Astrocyte (in vitro differentiated cells and primary cell): ENCODE data around the gene TRIB2.

Experiments used
- CTCF ChIP-seq: IDR thresholded peaks from 2 replicates; pipeline ENCODE4 v1.5.1; 2011; ENCODE audit warnings: low read depth, mild to moderate bottlenecking, inconsistent platforms, low read length, moderate library complexity; ENCODE audit not compliant: insufficient read depth
- EZH2 ChIP-seq: IDR thresholded peaks from 2 replicates; pipeline ENCODE4 v1.6.1; 2012; ENCODE audit warnings: mild to moderate bottlenecking, low read length, inconsistent platforms; ENCODE audit not compliant: insufficient read depth

GRCh38 chr2:12718015-12718671 lies 1.4 kb downstream of the TRIB2 start:
- TF ChIP-seq CTCF: no peak
- no peak for TF ChIP-seq EZH2
